ENCODE data around the gene ELOB. TPM values are rescaled to one million over a fixed set of nuclear protein-coding genes. Genes with fewer than 3 reads are reported as not detected.

ELOB gene
- total RNA-seq, 1 experiment from 2014 or later = 175 TPM

DNA sequence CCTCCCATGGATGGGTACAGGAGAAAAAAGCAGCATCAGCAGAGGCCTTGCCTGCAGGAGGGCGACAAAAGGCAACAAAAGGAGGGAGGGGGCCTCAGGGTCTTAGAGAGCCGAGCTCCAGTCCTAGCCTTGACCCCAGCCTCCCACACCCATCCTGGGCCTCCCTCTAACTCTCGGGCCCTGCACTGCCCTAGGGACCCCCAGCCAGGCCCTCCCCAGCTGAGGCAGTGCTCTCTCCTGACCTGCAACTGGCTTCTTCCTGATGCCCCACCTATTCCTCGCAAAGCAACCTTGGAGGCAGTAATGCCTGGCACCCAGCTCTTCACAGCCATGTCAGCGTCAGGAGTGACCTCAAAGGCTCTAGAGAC, 39.9 kb downstream of the ELOB start:
- Mint-ChIP-seq H3K36me3 (ENCODE audit: insufficient read depth, unreplicated experiment) (no peaks in the 10 kb centered on the region), H3K9me3 (ENCODE audit: unreplicated experiment) (no peaks in the 10 kb centered on the region), H3K4me3 (ENCODE audit: unreplicated experiment) (no peak overlapping the region), H3K27ac (ENCODE audit: unreplicated experiment) (no peak overlapping the region), H3K27me3 (ENCODE audit: insufficient read depth, unreplicated experiment) (no peaks in the 10 kb centered on the region), H3K4me1 (ENCODE audit: low read depth, unreplicated experiment) (no peaks in the 10 kb centered on the region)
- TF ChIP-seq, protein P1, sequence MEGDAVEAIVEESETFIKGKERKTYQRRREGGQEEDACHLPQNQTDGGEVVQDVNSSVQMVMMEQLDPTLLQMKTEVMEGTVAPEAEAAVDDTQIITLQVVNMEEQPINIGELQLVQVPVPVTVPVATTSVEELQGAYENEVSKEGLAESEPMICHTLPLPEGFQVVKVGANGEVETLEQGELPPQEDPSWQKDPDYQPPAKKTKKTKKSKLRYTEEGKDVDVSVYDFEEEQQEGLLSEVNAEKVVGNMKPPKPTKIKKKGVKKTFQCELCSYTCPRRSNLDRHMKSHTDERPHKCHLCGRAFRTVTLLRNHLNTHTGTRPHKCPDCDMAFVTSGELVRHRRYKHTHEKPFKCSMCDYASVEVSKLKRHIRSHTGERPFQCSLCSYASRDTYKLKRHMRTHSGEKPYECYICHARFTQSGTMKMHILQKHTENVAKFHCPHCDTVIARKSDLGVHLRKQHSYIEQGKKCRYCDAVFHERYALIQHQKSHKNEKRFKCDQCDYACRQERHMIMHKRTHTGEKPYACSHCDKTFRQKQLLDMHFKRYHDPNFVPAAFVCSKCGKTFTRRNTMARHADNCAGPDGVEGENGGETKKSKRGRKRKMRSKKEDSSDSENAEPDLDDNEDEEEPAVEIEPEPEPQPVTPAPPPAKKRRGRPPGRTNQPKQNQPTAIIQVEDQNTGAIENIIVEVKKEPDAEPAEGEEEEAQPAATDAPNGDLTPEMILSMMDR (IDR thresholded peaks at IDR 0.05; ENCODE audit: insufficient read depth in 1 of 2, low read depth in 1 of 2, low read length in 1 of 2, severe bottlenecking in 1 of 2, unreplicated experiment in 1 of 2) = no peak
- H3K36me3 ChIP-seq (ENCODE audit: control insufficient read depth, insufficient read depth, low read length) = no peaks in the 10 kb centered on the region
- no peaks in the 10 kb centered on the region for H3K27me3 ChIP-seq (replicated peaks; ENCODE audit: control insufficient read depth, insufficient read depth, low read length)
- intact Hi-C loops (cut with micrococcal nuclease; ENCODE audit: unreplicated experiment) = no loop called here
- no peaks in the 10 kb centered on the region for H3K9me3 ChIP-seq
- ChIA-PET CTCF (no interaction called here), POLR2A (no interaction called here)
- BruUV-seq (replicated peaks) = no TSS peak
- DNase-seq = no peak
- no peak overlapping the region for H3K4me3 ChIP-seq (ENCODE audit: low read depth, low read length)
- H3K4me1 ChIP-seq = no peaks in the 10 kb centered on the region

DNA sequence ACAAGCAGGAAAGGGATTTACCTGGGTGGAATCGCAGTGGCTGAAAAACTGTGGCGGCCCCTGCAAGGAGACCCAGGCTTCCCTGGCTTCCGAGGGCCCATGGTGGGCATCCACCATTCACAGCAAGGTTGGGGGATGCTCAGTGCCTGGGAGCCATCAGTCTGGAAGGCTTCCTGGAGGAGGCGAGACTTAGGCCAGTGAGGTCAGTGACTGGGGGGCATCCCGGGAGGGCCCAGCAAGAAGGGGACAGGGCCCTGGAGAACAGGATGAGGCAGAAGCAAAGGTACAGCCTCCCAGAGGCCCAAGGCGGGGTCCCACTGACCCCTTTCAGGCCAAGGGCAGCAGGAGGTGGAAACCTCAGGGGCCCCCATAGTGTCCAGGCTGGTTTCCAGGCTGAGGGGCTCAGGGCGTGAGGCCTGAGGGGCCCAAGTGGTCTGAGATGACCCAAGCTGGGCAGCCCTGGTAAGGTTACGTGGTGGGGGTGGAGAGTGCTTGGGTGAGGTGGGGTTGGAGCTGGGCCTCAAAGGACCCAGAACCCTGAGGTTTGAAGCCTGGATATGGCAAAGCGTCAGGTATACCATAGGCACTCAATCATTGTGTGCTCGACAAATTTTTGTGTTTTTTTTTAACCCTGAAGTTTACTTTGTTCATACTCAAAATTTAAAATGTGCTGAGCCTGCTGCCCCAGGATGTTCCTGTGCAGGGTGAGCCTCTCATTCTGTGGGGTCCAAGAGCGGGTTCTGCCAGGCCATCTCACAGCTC, 40.4 kb downstream of the ELOB start:
- BruUV-seq (replicated peaks) = no TSS peak
- POLR2A ChIA-PET = no interaction called here
- DNase-seq = no peak

DNA sequence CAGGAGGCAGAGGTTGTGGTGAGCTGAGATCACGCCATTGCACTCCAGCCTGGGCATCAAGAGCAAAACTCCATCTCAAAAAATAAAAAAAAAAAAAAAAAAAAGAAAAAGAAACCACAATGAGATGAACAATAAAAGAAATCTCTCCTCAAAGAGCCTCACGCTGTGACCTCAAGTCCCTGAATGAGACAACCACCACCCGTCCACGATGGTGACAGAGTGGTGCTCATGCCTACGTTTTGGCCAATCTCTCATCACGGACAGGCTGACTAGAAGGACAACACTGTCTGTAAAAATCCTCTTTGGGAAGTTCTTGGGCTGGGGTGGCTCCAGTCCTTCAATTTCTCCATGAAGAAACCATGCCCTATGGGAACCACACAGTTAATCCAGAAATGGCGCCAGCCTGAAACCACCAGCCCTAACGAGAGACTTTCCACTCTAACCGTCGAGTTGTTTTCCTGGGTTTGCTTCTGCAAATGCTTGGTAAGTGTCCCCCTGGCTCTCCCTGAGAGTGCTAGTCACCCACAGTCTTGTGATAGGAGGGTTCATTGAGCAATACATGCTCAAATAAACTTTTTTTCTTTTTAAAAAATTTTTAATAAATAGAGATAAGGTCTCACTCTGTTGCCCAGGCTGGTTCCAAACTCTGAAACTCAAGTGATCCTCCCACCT, 42.1 kb downstream of the ELOB start:
- no peak overlapping the region for H3K27ac Mint-ChIP-seq (ENCODE audit: unreplicated experiment)
- no peaks in the 10 kb centered on the region for H3K9me3 Mint-ChIP-seq (ENCODE audit: unreplicated experiment)
- no peaks in the 10 kb centered on the region for H3K36me3 ChIP-seq (ENCODE audit: control insufficient read depth, insufficient read depth, low read length)
- intact Hi-C loops (cut with micrococcal nuclease; ENCODE audit: unreplicated experiment) = no loop called here
- POLR2A ChIA-PET = no interaction called here
- BruUV-seq (replicated peaks) = no TSS peak
- TF ChIP-seq, protein P1 (IDR thresholded peaks at IDR 0.05; ENCODE audit: insufficient read depth in 1 of 2, low read depth in 1 of 2, low read length in 1 of 2, severe bottlenecking in 1 of 2, unreplicated experiment in 1 of 2) = no peak
- no peaks in the 10 kb centered on the region for H3K27me3 ChIP-seq (replicated peaks; ENCODE audit: control insufficient read depth, insufficient read depth, low read length)
- H3K4me3 Mint-ChIP-seq (ENCODE audit: unreplicated experiment) = no peak overlapping the region
- DNase-seq = no peak
- no peaks in the 10 kb centered on the region for H3K4me1 Mint-ChIP-seq (ENCODE audit: low read depth, unreplicated experiment)
- H3K4me1 ChIP-seq = 0 out of 2 replicates have a peak, but pooled peaks cover 7% of the 10 kb centered on the region
- no peaks in the 10 kb centered on the region for H3K9me3 ChIP-seq
- H3K4me3 ChIP-seq (ENCODE audit: low read depth, low read length) = no peak overlapping the region
- CTCF ChIA-PET = no interaction called here
- no peaks in the 10 kb centered on the region for H3K27me3 Mint-ChIP-seq (ENCODE audit: insufficient read depth, unreplicated experiment)
- no peaks in the 10 kb centered on the region for H3K36me3 Mint-ChIP-seq (ENCODE audit: insufficient read depth, unreplicated experiment)

More for the DNA sequence above, 40.4 kb downstream of the ELOB start:
- intact Hi-C loops (cut with micrococcal nuclease; ENCODE audit: unreplicated experiment) = no loop called here
- Mint-ChIP-seq H3K4me1 (ENCODE audit: low read depth, unreplicated experiment) (no peaks in the 10 kb centered on the region), H3K4me3 (ENCODE audit: unreplicated experiment) (no peak overlapping the region), H3K36me3 (ENCODE audit: insufficient read depth, unreplicated experiment) (no peaks in the 10 kb centered on the region), H3K27ac (ENCODE audit: unreplicated experiment) (no peak overlapping the region), H3K9me3 (ENCODE audit: unreplicated experiment) (no peaks in the 10 kb centered on the region), H3K27me3 (ENCODE audit: insufficient read depth, unreplicated experiment) (no peaks in the 10 kb centered on the region)
- H3K36me3 ChIP-seq (ENCODE audit: control insufficient read depth, insufficient read depth, low read length) = no peaks in the 10 kb centered on the region
- CTCF ChIA-PET = no interaction called here
- no peaks in the 10 kb centered on the region for H3K27me3 ChIP-seq (replicated peaks; ENCODE audit: control insufficient read depth, insufficient read depth, low read length)
- H3K9me3 ChIP-seq = no peaks in the 10 kb centered on the region
- TF ChIP-seq, protein P1 (IDR thresholded peaks at IDR 0.05; ENCODE audit: insufficient read depth in 1 of 2, low read depth in 1 of 2, low read length in 1 of 2, severe bottlenecking in 1 of 2, unreplicated experiment in 1 of 2) = no peak
- 0 out of 2 replicates have a peak, but pooled peaks cover 4% of the 10 kb centered on the region for H3K4me1 ChIP-seq
- H3K4me3 ChIP-seq (ENCODE audit: low read depth, low read length) = no peak overlapping the region
